Islet precursor cell (in vitro differentiated cells): ENCODE measurements around the gene CCDC170.

Experiments
- DNase-seq: peaks from one replicate; pipeline ENCODE4 v3.0.0-alpha.2; 2018

Gene CCDC170

GRCh38 chr6:151548201-151548600 is 54.4 kb downstream of the CCDC170 start:
- DNase-seq: no peak

GRCh38 chr6:151549790-151550189 is 56.0 kb downstream of the CCDC170 start:
- DNase-seq: no peak

GRCh38 chr6:151550618-151551017 is 56.8 kb downstream of the CCDC170 start:
- no peak for DNase-seq

GRCh38 chr6:151551223-151551857 is 57.5 kb downstream of the CCDC170 start:
- DNase-seq: no peak

- no peak for DNase-seq
Measured at GRCh38 chr6:151553416-151554165, 59.8 kb downstream of the CCDC170 start.

- no peak for DNase-seq
Measured at GRCh38 chr6:151561238-151561637, 67.4 kb downstream of the CCDC170 start.

- DNase-seq: no peak
Measured at GRCh38 chr6:151564654-151565053, 70.8 kb downstream of the CCDC170 start.

- DNase-seq: no peak
Measured at GRCh38 chr6:151565940-151566339, 72.1 kb downstream of the CCDC170 start.

- no peak for DNase-seq
Measured at GRCh38 chr6:151566557-151566956, 72.7 kb downstream of the CCDC170 start.

- DNase-seq: no peak
Measured at GRCh38 chr6:151576633-151577032, 82.8 kb downstream of the CCDC170 start.

- DNase-seq: no peak
Measured at GRCh38 chr6:151577257-151577656, 83.4 kb downstream of the CCDC170 start.

- DNase-seq: no peak
Measured at GRCh38 chr6:151585741-151586140, 91.9 kb downstream of the CCDC170 start.

GRCh38 chr6:151589667-151590066 is 95.8 kb downstream of the CCDC170 start:
- no peak for DNase-seq

GRCh38 chr6:151590742-151591141 is 96.9 kb downstream of the CCDC170 start:
- DNase-seq: no peak

GRCh38 chr6:151592449-151593159 is 98.8 kb downstream of the CCDC170 start:
- DNase-seq: no peak

GRCh38 chr6:151609146-151609902 is 115.5 kb downstream of the CCDC170 start:
- DNase-seq: no peak

GRCh38 chr6:151610326-151610725 is 116.5 kb downstream of the CCDC170 start:
- DNase-seq: no peak

GRCh38 chr6:151614630-151615029 is 120.8 kb downstream of the CCDC170 start:
- DNase-seq: no peak

- DNase-seq: peak; percentile 91
Measured at GRCh38 chr6:151616091-151616513, 122.3 kb downstream of the CCDC170 start.

- peak; percentile 56 for DNase-seq
Measured at GRCh38 chr6:151616600-151616999, 122.8 kb downstream of the CCDC170 start.

GRCh38 chr6:151617539-151617938 is 123.7 kb downstream of the CCDC170 start:
- no peak for DNase-seq

- no peak for DNase-seq
Measured at GRCh38 chr6:151618717-151619116, 124.9 kb downstream of the CCDC170 start.

GRCh38 chr6:151620179-151620578 is 126.4 kb downstream of the CCDC170 start:
- no peak for DNase-seq
